ENCODE measurements around the gene DUSP18.

DUSP18 gene

GRCh38 chr22:30649430-30650007, 18.2 kb downstream of the DUSP18 start:
- no peak overlapping the region for H3K27ac ChIP-seq (replicated peaks)
- no peaks in the 10 kb centered on the region for H3K27me3 ChIP-seq (ENCODE audit: insufficient read depth, poor library complexity, severe bottlenecking)
- no peak overlapping the region for H3K4me3 ChIP-seq (replicated peaks; ENCODE audit: insufficient read depth, low read length)
- DNase-seq (ENCODE audit: low read depth in 1 of 2, low spot score in 1 of 2), result peak; percentile 45 to 50
- TF ChIP-seq, protein P1, sequence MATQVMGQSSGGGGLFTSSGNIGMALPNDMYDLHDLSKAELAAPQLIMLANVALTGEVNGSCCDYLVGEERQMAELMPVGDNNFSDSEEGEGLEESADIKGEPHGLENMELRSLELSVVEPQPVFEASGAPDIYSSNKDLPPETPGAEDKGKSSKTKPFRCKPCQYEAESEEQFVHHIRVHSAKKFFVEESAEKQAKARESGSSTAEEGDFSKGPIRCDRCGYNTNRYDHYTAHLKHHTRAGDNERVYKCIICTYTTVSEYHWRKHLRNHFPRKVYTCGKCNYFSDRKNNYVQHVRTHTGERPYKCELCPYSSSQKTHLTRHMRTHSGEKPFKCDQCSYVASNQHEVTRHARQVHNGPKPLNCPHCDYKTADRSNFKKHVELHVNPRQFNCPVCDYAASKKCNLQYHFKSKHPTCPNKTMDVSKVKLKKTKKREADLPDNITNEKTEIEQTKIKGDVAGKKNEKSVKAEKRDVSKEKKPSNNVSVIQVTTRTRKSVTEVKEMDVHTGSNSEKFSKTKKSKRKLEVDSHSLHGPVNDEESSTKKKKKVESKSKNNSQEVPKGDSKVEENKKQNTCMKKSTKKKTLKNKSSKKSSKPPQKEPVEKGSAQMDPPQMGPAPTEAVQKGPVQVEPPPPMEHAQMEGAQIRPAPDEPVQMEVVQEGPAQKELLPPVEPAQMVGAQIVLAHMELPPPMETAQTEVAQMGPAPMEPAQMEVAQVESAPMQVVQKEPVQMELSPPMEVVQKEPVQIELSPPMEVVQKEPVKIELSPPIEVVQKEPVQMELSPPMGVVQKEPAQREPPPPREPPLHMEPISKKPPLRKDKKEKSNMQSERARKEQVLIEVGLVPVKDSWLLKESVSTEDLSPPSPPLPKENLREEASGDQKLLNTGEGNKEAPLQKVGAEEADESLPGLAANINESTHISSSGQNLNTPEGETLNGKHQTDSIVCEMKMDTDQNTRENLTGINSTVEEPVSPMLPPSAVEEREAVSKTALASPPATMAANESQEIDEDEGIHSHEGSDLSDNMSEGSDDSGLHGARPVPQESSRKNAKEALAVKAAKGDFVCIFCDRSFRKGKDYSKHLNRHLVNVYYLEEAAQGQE (IDR thresholded peaks at IDR 0.05; ENCODE audit: insufficient replicate concordance, low read depth), result no peak
- TF ChIP-seq GABPA (IDR thresholded peaks at IDR 0.05; ENCODE audit: low read depth) (no peak), CTCF (IDR thresholded peaks at IDR 0.05; ENCODE audit: insufficient read depth, low read length) (no peak), SPI1 (IDR thresholded peaks at IDR 0.05; ENCODE audit: borderline replicate concordance, low read depth) (peak; percentile 46; the same call in 1 of the 2 replicates), POLR2AphosphoS5 (IDR thresholded peaks at IDR 0.05; ENCODE audit: low read depth) (no peak)

GRCh38 chr22:30648825-30649224, 18.9 kb downstream of the DUSP18 start:
- Histone ChIP-seq H3K27me3 (ENCODE audit: insufficient read depth, poor library complexity, severe bottlenecking) (no peaks in the 10 kb centered on the region), H3K4me3 (replicated peaks; ENCODE audit: insufficient read depth, low read length) (no peak overlapping the region), H3K27ac (replicated peaks) (no peak overlapping the region)
- no peak for TF ChIP-seq CTCF (IDR thresholded peaks at IDR 0.05; ENCODE audit: insufficient read depth, low read length)
- no peak for TF ChIP-seq GABPA (IDR thresholded peaks at IDR 0.05; ENCODE audit: low read depth)
- TF ChIP-seq POLR2AphosphoS5 (IDR thresholded peaks at IDR 0.05; ENCODE audit: low read depth), result no peak
- TF ChIP-seq, protein P1 (IDR thresholded peaks at IDR 0.05; ENCODE audit: insufficient replicate concordance, low read depth), result no peak
- TF ChIP-seq SPI1 (IDR thresholded peaks at IDR 0.05; ENCODE audit: borderline replicate concordance, low read depth), result no peak
- DNase-seq (ENCODE audit: low read depth in 1 of 2, low spot score in 1 of 2), result no peak

DNA sequence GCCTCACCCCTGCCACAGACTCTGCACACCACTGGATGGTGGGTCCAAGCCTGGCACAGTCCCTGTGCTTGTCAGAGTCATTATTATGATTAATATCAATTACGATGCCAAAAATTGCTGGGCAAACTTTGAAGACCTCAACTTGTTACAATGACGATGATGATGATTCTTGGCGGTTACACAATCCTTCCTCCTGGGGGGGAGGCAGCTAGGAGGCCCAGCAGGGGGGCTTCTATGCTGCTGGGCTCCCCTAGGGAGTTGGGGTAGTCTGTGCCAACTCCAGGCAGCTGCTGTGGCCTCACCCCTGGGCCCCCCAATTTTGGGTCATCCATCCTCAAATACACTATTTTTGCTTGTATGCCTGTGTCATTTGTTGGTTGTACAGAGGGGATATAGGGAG, 20.1 kb downstream of the DUSP18 start:
- H3K27me3 ChIP-seq (ENCODE audit: insufficient read depth, poor library complexity, severe bottlenecking), result no peaks in the 10 kb centered on the region
- DNase-seq (ENCODE audit: low read depth in 1 of 2, low spot score in 1 of 2), result no peak
- TF ChIP-seq CTCF (IDR thresholded peaks at IDR 0.05; ENCODE audit: insufficient read depth, low read length) (no peak), GABPA (IDR thresholded peaks at IDR 0.05; ENCODE audit: low read depth) (no peak), POLR2AphosphoS5 (IDR thresholded peaks at IDR 0.05; ENCODE audit: low read depth) (no peak), SPI1 (IDR thresholded peaks at IDR 0.05; ENCODE audit: borderline replicate concordance, low read depth) (no peak)
- TF ChIP-seq, protein P1 (IDR thresholded peaks at IDR 0.05; ENCODE audit: insufficient replicate concordance, low read depth), result no peak
- H3K27ac ChIP-seq (replicated peaks), result no peak overlapping the region
- no peak overlapping the region for H3K4me3 ChIP-seq (replicated peaks; ENCODE audit: insufficient read depth, low read length)
